K562 treated with DMSO at 1 percent for 48 hours (cell line): Measurements from ENCODE around the gene ADAM11. TPM values are rescaled to one million over a fixed set of nuclear protein-coding genes. Genes with fewer than 3 reads are reported as not detected.

Experiments used
- total RNA-seq: library from RNA; unstranded; fragments of 300-600 nt; gene quantifications from 2 replicates; pipeline ENCODE4 v1.2.3, GENCODE V29; 2022; ENCODE audit warnings: low replicate concordance; ENCODE audit errors: extremely low read depth

The ADAM11 gene
- not detected in 2 replicates for total RNA-seq

GRCh38 chr17:44758414-44759085, at the start of gene ADAM11:
Gene ADAM11 (plus strand): TSS chr17:44758988. CDS start chr17:44759200, 212 bp downstream.

DNA sequence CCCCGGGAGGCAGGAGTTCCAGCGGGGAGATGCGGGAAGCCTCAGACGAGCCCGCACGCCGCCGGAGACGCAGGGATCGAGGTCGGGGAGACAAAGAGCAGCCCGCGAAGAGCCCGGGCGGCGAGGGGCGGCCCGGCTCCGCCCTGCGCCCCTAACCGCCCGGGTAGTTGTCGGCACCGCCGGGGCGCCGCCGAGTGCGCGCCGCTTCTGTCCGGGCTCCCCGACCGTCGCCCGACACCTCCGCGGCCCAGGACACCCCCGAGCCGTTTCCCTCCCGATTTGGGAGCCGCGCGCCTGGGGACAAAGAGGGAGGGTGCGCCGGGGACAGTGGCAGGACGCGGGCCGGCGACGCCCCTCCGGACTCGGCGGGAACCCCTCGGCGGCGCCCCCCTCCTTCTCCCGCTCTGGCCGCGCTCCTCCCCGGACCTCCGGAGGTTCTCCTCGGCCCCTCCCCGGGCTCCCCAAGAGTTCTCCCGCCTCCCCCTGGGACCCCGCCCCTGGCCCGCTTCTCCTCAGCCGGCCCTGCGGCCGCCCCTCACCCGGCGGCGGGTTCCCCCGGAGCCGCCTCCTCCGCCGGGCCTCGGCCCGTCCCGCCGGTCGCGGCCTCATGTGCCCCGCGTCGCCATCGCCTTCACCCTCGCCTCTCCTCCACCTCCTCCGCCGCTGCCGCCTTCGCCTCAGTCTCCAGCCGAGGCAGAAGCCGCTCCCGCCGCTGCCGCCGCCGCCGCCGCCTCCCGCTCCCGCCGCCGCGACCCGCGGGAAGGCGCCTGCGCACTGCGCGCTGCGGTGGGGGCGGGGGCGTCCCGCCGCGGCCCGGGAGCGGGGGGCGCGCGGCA, 71.0 kb downstream of the ADAM11 start, which contains the start of gene GJC1:
Gene GJC1 (minus strand): TSS at position 765 of the 836 bp plus-strand sequence. CDS start 24,470 bp downstream, outside the sequence.

Other genes starting within 250 kb of the ADAM11 start
- gene FZD2, start 201.5 kb upstream of the ADAM11 start, total RNA-seq, result not detected in 2 replicates
- not detected in 2 replicates for gene MEIOC, start 102.5 kb upstream of the ADAM11 start, total RNA-seq
- not detected in 2 replicates for gene CCDC43, start 69.2 kb upstream of the ADAM11 start, total RNA-seq
- not detected in 2 replicates for gene DBF4B, start 50.3 kb upstream of the ADAM11 start, total RNA-seq
- not detected in 2 replicates for gene GJC1, start 71.3 kb downstream of the ADAM11 start, total RNA-seq
- not detected in 2 replicates for gene HIGD1B, start 88.9 kb downstream of the ADAM11 start, total RNA-seq
- not detected in 2 replicates for gene EFTUD2, start 140.5 kb downstream of the ADAM11 start, total RNA-seq
- gene GFAP, start 156.5 kb downstream of the ADAM11 start, total RNA-seq, result not detected in 2 replicates
- gene KIF18B, start 188.8 kb downstream of the ADAM11 start, total RNA-seq, result not detected in 2 replicates
- not detected in 2 replicates for gene C1QL1, start 209.3 kb downstream of the ADAM11 start, total RNA-seq